SK-N-SH (cell line): ENCODE data around the gene FBLN7. TPM values are rescaled to one million over a fixed set of nuclear protein-coding genes. Genes with fewer than 3 reads are reported as not detected.

Experiments used
- CTCF ChIA-PET: fragments of 300-600, 350-600 bp; formaldehyde crosslinking; extraction: SDS; loops from one replicate; lab custom pipeline; 2021; lab: Yijun Ruan, JAX
- POLR2A ChIA-PET: fragments of 350-600 bp; sonication (Branson Sonifier 250); formaldehyde crosslinking; extraction: SDS; loops from one replicate; lab custom pipeline; 2020; ENCODE audit warnings: antibody characterized with exemption, inconsistent platforms; lab: Yijun Ruan, JAX
- DNase-seq: peaks from one replicate; pipeline ENCODE4 v3.0.0; 2012
- H2AFZ ChIP-seq: fragments of 200-600 bp; sonication (generic); 2 replicates; pipeline ENCODE4 v1.8.1; 2016; ENCODE audit warnings: antibody characterized with exemption, mild to moderate bottlenecking, low read depth
- H3F3A ChIP-seq: fragments of 200-600 bp; sonication (generic); replicated peaks from 2 replicates; pipeline ENCODE3; 2016; ENCODE audit warnings: antibody characterized with exemption, mild to moderate bottlenecking; ENCODE audit not compliant: insufficient read depth
- H3K27ac ChIP-seq, 2 experiments: fragments of 200-500 bp in 1 of 2; fragments of 200-600 bp in 1 of 2; sonication (Bioruptor generic) in 1 of 2; sonication (generic), shearing (Covaris generic) in 1 of 2; 2 replicates each; pipeline versions ENCODE4 v1.5.1 to v1.6.1; 2014 to 2016; ENCODE audit warnings: low read depth in 2 of 2, inconsistent platforms in 1 of 2, low read length in 1 of 2, mild to moderate bottlenecking in 1 of 2, mixed read lengths in 1 of 2
- H3K27me3 ChIP-seq: fragments of 200-600 bp; sonication (generic), shearing (Covaris generic); 2 replicates; pipeline ENCODE4 v1.6.1; 2016; ENCODE audit warnings: mixed run types; ENCODE audit not compliant: insufficient read depth
- H3K36me3 ChIP-seq, 2 experiments: fragments of 200-500 bp in 1 of 2; fragments of 200-600 bp in 1 of 2; sonication (Bioruptor generic) in 1 of 2; sonication (generic) in 1 of 2; replicated peaks in 1 of 2; 2 replicates each; pipeline versions ENCODE3 to v1.5.1; 2014 to 2016; ENCODE audit warnings: low read length in 1 of 2, mild to moderate bottlenecking in 1 of 2; ENCODE audit not compliant: insufficient read depth in 2 of 2, control insufficient read depth in 1 of 2
- H3K4me1 ChIP-seq, 2 experiments: fragments of 200-500 bp in 1 of 2; fragments of 200-600 bp in 1 of 2; sonication (Bioruptor generic) in 1 of 2; sonication (generic), shearing (Covaris generic) in 1 of 2; 2 replicates each; pipeline versions ENCODE4 v1.5.1 to v1.6.1; 2014 to 2016; ENCODE audit warnings: low read depth in 1 of 2, low read length in 1 of 2, mixed run types in 1 of 2; ENCODE audit not compliant: insufficient read depth in 2 of 2, control insufficient read depth in 1 of 2
- H3K4me2 ChIP-seq: fragments of 200-600 bp; sonication (generic), shearing (Covaris generic); 2 replicates; pipeline ENCODE4 v1.6.1; 2017; ENCODE audit warnings: mixed run types
- H3K4me3 ChIP-seq, 2 experiments: fragments of 200-500 bp in 1 of 2; fragments of 200-600 bp in 1 of 2; sonication (Bioruptor generic) in 1 of 2; sonication (generic), shearing (Covaris generic) in 1 of 2; 2 replicates each; pipeline versions ENCODE4 v1.5.1 to v1.8.1; 2014 to 2016; ENCODE audit warnings: low read depth in 2 of 2, inconsistent platforms in 1 of 2, low read length in 1 of 2, mild to moderate bottlenecking in 1 of 2, mixed read lengths in 1 of 2, moderate library complexity in 1 of 2
- H3K79me2 ChIP-seq: fragments of 200-600 bp; sonication (generic); 2 replicates; pipeline ENCODE4 v1.8.1; 2017; ENCODE audit warnings: mild to moderate bottlenecking; ENCODE audit not compliant: insufficient read depth
- H3K9ac ChIP-seq: fragments of 200-600 bp; sonication (generic); 2 replicates; pipeline ENCODE4 v1.6.1; 2017; ENCODE audit warnings: mixed run types
- H3K9me2 ChIP-seq: fragments of 200-600 bp; sonication (generic); 2 replicates; pipeline ENCODE4 v1.6.1; 2017; ENCODE audit warnings: mixed run types
- H3K9me3 ChIP-seq: fragments of 200-600 bp; sonication (generic); 2 replicates; pipeline ENCODE4 v1.6.1; 2017; ENCODE audit warnings: mixed run types, mild to moderate bottlenecking, moderate library complexity
- H4K20me1 ChIP-seq: fragments of 200-600 bp; sonication (generic); 2 replicates; pipeline ENCODE4 v1.6.1; 2017; ENCODE audit warnings: mild to moderate bottlenecking, mixed run types; ENCODE audit not compliant: insufficient read depth
- EZH2phosphoT487 ChIP-seq: fragments of 200-600 bp; sonication (generic); IDR thresholded peaks from 2 replicates; pipeline ENCODE4 v1.6.1; 2017; ENCODE audit warnings: low read depth, mixed run types, mild to moderate bottlenecking, antibody characterized with exemption, moderate library complexity, borderline replicate concordance
- FOXM1 ChIP-seq: IDR thresholded peaks from 2 replicates; pipeline ENCODE4 v1.4.0; 2012; ENCODE audit warnings: low read depth, mild to moderate bottlenecking
- GABPA ChIP-seq: IDR thresholded peaks from 2 replicates; pipeline ENCODE4 v1.4.0; 2012; ENCODE audit warnings: low read depth, mild to moderate bottlenecking
- GATA2 ChIP-seq: sonication (generic); formaldehyde crosslinking; IDR thresholded peaks from 2 replicates; pipeline ENCODE4 v1.5.0; 2020; ENCODE audit warnings: mild to moderate bottlenecking, missing genetic modification reagents
- MEF2A ChIP-seq: IDR thresholded peaks from 2 replicates; pipeline ENCODE4 v1.4.0; 2012; ENCODE audit warnings: low read depth, borderline replicate concordance
- MXI1 ChIP-seq: IDR thresholded peaks from 2 replicates; pipeline ENCODE4 v1.6.1; 2012; ENCODE audit warnings: mild to moderate bottlenecking, low read depth, low read length, improper control_type of control experiment
- NFIC ChIP-seq: IDR thresholded peaks from 2 replicates; pipeline ENCODE4 v1.4.0; 2012; ENCODE audit warnings: borderline replicate concordance
- PBX3 ChIP-seq: IDR thresholded peaks from 2 replicates; pipeline ENCODE4; 2012
- RAD21 ChIP-seq: IDR thresholded peaks from 2 replicates; pipeline ENCODE4 v1.6.1; 2012; ENCODE audit warnings: mild to moderate bottlenecking, low read length
- RCOR1 ChIP-seq: fragments of 150-350 bp; IDR thresholded peaks from 2 replicates; pipeline ENCODE4 v1.6.1; 2017; ENCODE audit warnings: antibody characterized with exemption, low read length
- REST ChIP-seq: IDR thresholded peaks from 2 replicates; pipeline ENCODE4 v1.6.1; 2012; ENCODE audit warnings: mild to moderate bottlenecking, low read depth, low read length, moderate library complexity
- RFX5 ChIP-seq: IDR thresholded peaks from 2 replicates; pipeline ENCODE4 v1.6.1; 2012; ENCODE audit warnings: mild to moderate bottlenecking, improper control_type of control experiment, low read length
- SMC3 ChIP-seq: IDR thresholded peaks from 2 replicates; pipeline ENCODE4 v1.6.1; 2012; ENCODE audit warnings: low read depth, low read length, improper control_type of control experiment
- TAF1 ChIP-seq: IDR thresholded peaks from 2 replicates; pipeline ENCODE4 v1.6.1; 2012; ENCODE audit warnings: low read depth, mild to moderate bottlenecking, low read length, moderate library complexity, borderline replicate concordance
- USF1 ChIP-seq: IDR thresholded peaks from 2 replicates; pipeline ENCODE4 v1.4.0; 2012; ENCODE audit warnings: low read depth, borderline replicate concordance
- WGBS: methylation state at CpG from one replicate; pipeline ENCODE4 v1.1.6; 2017; ENCODE audit warnings: low lambda C conversion rate; 5-methylcytosine and 5-hydroxymethylcytosine counted together
- polyA plus RNA-seq, 3 experiments: library from polyadenylated mRNA; depleted of rRNA; stranded (reverse); fragments of >200 nt; gene quantifications; 2 replicates each; pipeline ENCODE4 v1.2.3, GENCODE V29; 2012

Gene FBLN7
- 1.8 and 4.4 TPM in 2 replicates for polyA plus RNA-seq (2012; rRNA removed)
- polyA plus RNA-seq (2012; cell fraction: cytosol; rRNA removed), result 3.4 and 5.2 TPM in 2 replicates
- polyA plus RNA-seq (2012; cell fraction: nucleus; rRNA removed), result 4.5 and 6.6 TPM in 2 replicates

GRCh38 chr2:112138159-112139032 lies at the start of gene FBLN7:
Gene FBLN7 (plus strand): TSS chr2:112138385. CDS start chr2:112138656, 271 bp downstream.
- Histone ChIP-seq H3K9ac (peak within 1 kb of the TSS; percentile 22), H3K9me3 (no peaks in the 10 kb centered on the region), H3K4me1 (peaks cover 0 to 7% of the 10 kb centered on the region in 2 experiments; a peak in 1 of 4 replicates), H3K79me2 (no peaks in the 10 kb centered on the region), H3K4me3 (peak within 1 kb of the TSS; percentile 58 to 64), H3K27me3 (no peaks in the 10 kb centered on the region), H3K4me2 (peak within 1 kb of the TSS; percentile 76), H2AFZ (peak within 1 kb of the TSS; percentile 75), H3K9me2 (no peaks in the 10 kb centered on the region), H3F3A (peaks cover 3% of the 10 kb centered on the region), H4K20me1 (no peaks in the 10 kb centered on the region), H3K36me3 (no peaks in the 10 kb centered on the region), H3K27ac (peak within 1 kb of the TSS in 1 of 2 experiments; percentile 71; a peak in 2 of 4 replicates)
- peak; percentile 86 for DNase-seq
- POLR2A ChIA-PET, result interaction anchor here (0.6 to 0.7 kb wide), 2 partner anchors 84 to 155 kb away, joined by 3 read pairs; no protein-coding TSS in a partner anchor
- CTCF ChIA-PET, result interaction anchor here (2.3 kb wide), 1 partner anchor 17 kb away, joined by 12 read pairs; no protein-coding TSS in a partner anchor
- WGBS, result 4% methylated on average over 31 of the region's 84 CpGs
- TF ChIP-seq RAD21 (no peak), REST (no peak), GABPA (no peak), PBX3 (no peak), FOXM1 (no peak), TAF1 (no peak; the same call in 1 of the 2 replicates), NFIC (no peak), MEF2A (no peak), MXI1 (no peak), GATA2 (no peak), USF1 (no peak), RFX5 (no peak), EZH2phosphoT487 (no peak), SMC3 (no peak), RCOR1 (no peak)
